WTC11 (cell line): ENCODE results near the gene FAM177A1. TPM values are rescaled to one million over a fixed set of nuclear protein-coding genes. Genes with fewer than 3 reads are reported as not detected.
"Not testable (repeated sequence)": the region's sequence is repeated elsewhere in the genome, so short reads cannot be mapped to it uniquely, and the experiment has no call there.

Source experiments
- ATAC-seq: fragments of 200-7000 bp; cut with Tn5 transposase; 2 replicates; pipeline ENCODE4 v1.10.0; 2021; ENCODE audit warnings: mild to moderate bottlenecking, moderate library complexity
- CTCF ChIA-PET: fragments of 300-600 bp; sonication (Branson Sonifier 250); formaldehyde crosslinking; loops from one replicate; lab custom pipeline; 2021; ENCODE audit warnings: antibody characterized with exemption; lab: Charles Lee
- POLR2A ChIA-PET: fragments of 350-600 bp; sonication (Branson Sonifier 250); formaldehyde crosslinking; loops from one replicate; lab custom pipeline; 2021; ENCODE audit warnings: antibody characterized with exemption; lab: Charles Lee
- DNase-seq: peaks from one replicate; pipeline ENCODE4 v3.0.0; 2021; ENCODE audit warnings: low spot score
- H3K27ac Mint-ChIP-seq: 2 replicates; pipeline ENCODE4 v1.8.0; 2021; ENCODE audit warnings: mixed read lengths
- H3K27me3 Mint-ChIP-seq: 2 replicates; pipeline ENCODE4 v1.8.0; 2021; ENCODE audit warnings: low read depth, mild to moderate bottlenecking, moderate library complexity, mixed read lengths
- H3K36me3 Mint-ChIP-seq: 2 replicates; pipeline ENCODE4 v1.8.0; 2021; ENCODE audit warnings: mixed read lengths
- H3K4me1 Mint-ChIP-seq: 2 replicates; pipeline ENCODE4 v1.8.0; 2022; ENCODE audit warnings: mixed read lengths
- H3K4me3 Mint-ChIP-seq: 2 replicates; pipeline ENCODE4 v1.8.0; 2021; ENCODE audit warnings: mild to moderate bottlenecking, moderate library complexity, mixed read lengths
- H3K9me3 Mint-ChIP-seq: 2 replicates; pipeline ENCODE4 v1.8.0; 2021; ENCODE audit warnings: mixed read lengths
- ATF1 ChIP-seq: sonication (generic); formaldehyde crosslinking; IDR thresholded peaks from 2 replicates; pipeline ENCODE4 v1.8.1; 2023; ENCODE audit warnings: mild to moderate bottlenecking, moderate library complexity, missing genetic modification reagents
- CBFB ChIP-seq: sonication (generic); formaldehyde crosslinking; IDR thresholded peaks from 2 replicates; pipeline ENCODE4 v1.8.1; 2022; ENCODE audit warnings: mild to moderate bottlenecking, low read depth, missing genetic modification reagents
- CREB1 ChIP-seq: sonication (generic); formaldehyde crosslinking; IDR thresholded peaks from 2 replicates; pipeline ENCODE4 v1.8.0; 2023; ENCODE audit warnings: mild to moderate bottlenecking, missing genetic modification reagents
- CREM ChIP-seq: sonication (generic); formaldehyde crosslinking; IDR thresholded peaks from 2 replicates; pipeline ENCODE4 v1.8.1; 2022; ENCODE audit warnings: mild to moderate bottlenecking, missing genetic modification reagents, moderate library complexity
- CTCF ChIP-seq: fragments of 200-600 bp; IDR thresholded peaks from 2 replicates; pipeline ENCODE4 v1.8.0; 2022; ENCODE audit warnings: antibody characterized with exemption
- ELF4 ChIP-seq: sonication (generic); formaldehyde crosslinking; IDR thresholded peaks from 2 replicates; pipeline ENCODE4 v1.8.1; 2022; ENCODE audit warnings: low read depth, mild to moderate bottlenecking, moderate library complexity, missing genetic modification reagents
- FOXJ3 ChIP-seq: sonication (generic); formaldehyde crosslinking; IDR thresholded peaks from 2 replicates; pipeline ENCODE4 v1.9.0; 2021; ENCODE audit warnings: missing genetic modification reagents, mild to moderate bottlenecking, borderline replicate concordance
- FOXK1 ChIP-seq: sonication (generic); formaldehyde crosslinking; IDR thresholded peaks from 2 replicates; pipeline ENCODE4 v1.8.0; 2022; ENCODE audit warnings: mild to moderate bottlenecking, moderate library complexity, missing genetic modification reagents
- JAZF1 ChIP-seq: fragments of 250-450 bp; sonication (Bioruptor Pico); IDR thresholded peaks from 2 replicates; pipeline ENCODE4 v1.9.0; 2021; ENCODE audit warnings: moderate library complexity, mild to moderate bottlenecking, inconsistent platforms
- MYBL2 ChIP-seq: sonication (generic); formaldehyde crosslinking; IDR thresholded peaks from 2 replicates; pipeline ENCODE4 v1.8.1; 2023; ENCODE audit warnings: mild to moderate bottlenecking, moderate library complexity, missing genetic modification reagents
- SMAD4 ChIP-seq: sonication (generic); formaldehyde crosslinking; IDR thresholded peaks from 2 replicates; pipeline ENCODE4 v1.8.0; 2022; ENCODE audit warnings: mild to moderate bottlenecking, missing genetic modification reagents
- TEAD1 ChIP-seq: sonication (generic); formaldehyde crosslinking; IDR thresholded peaks from 2 replicates; pipeline ENCODE4 v1.8.0; 2022; ENCODE audit warnings: mild to moderate bottlenecking, missing genetic modification reagents
- ZMAT4 ChIP-seq: fragments of 250-450 bp; sonication (Bioruptor Pico); IDR thresholded peaks from 2 replicates; pipeline ENCODE4 v1.9.0; 2021; ENCODE audit warnings: mild to moderate bottlenecking
- ZNF396 ChIP-seq: fragments of 250-450 bp; sonication (Bioruptor Pico); IDR thresholded peaks from 2 replicates; pipeline ENCODE4 v1.8.0; 2021; ENCODE audit warnings: mild to moderate bottlenecking, moderate library complexity, borderline replicate concordance
- ZNF423 ChIP-seq: fragments of 250-450 bp; sonication (Bioruptor Pico); IDR thresholded peaks from 2 replicates; pipeline ENCODE4 v2.1.2; 2022; ENCODE audit warnings: mild to moderate bottlenecking, moderate library complexity
- ZNF671 ChIP-seq: fragments of 250-450 bp; sonication (Bioruptor Pico); IDR thresholded peaks from 2 replicates; pipeline ENCODE4 v1.8.0; 2021; ENCODE audit warnings: mild to moderate bottlenecking
- total RNA-seq: library from RNA; stranded (reverse); gene quantifications from 3 replicates; pipeline ENCODE4 v1.2.3, GENCODE V29; 2021
- TF ChIP-seq, protein P1 (sequence below): fragments of 250-450 bp; sonication (Bioruptor Pico); conservative IDR thresholded peaks from 2 replicates; pipeline ENCODE4 v1.9.0; 2021; ENCODE audit warnings: mild to moderate bottlenecking
- TF ChIP-seq, protein P2 (sequence below): sonication (generic); formaldehyde crosslinking; IDR thresholded peaks from 2 replicates; pipeline ENCODE4 v1.8.1; 2023; ENCODE audit warnings: mild to moderate bottlenecking, moderate library complexity, missing genetic modification reagents
- TF ChIP-seq, protein P3 (sequence below): sonication (generic); formaldehyde crosslinking; IDR thresholded peaks from 2 replicates; pipeline ENCODE4 v1.8.1; 2022; ENCODE audit warnings: low read depth, missing genetic modification reagents, borderline replicate concordance

FAM177A1 gene
- total RNA-seq, 1 experiment from 2014 or later = 44.7 TPM

DNA sequence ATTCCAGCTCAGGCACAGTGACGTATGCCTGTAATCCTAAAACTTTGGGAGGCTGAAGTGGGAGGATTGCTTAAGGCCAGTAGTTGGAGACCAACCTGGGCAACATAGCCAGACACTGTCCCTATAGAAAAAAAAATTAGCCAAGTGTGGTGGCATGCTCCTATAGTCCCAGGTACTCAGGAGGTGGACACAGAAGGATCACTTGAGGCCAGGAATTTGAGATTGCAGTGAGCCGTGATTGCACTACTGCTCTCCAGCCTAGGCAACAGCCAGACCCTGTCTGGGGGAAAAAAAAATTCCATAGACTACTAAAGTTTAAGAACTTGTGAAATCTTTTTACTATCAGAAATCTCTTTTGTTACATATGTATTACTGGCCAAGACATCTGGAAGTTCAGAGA, 6.6 kb downstream of the FAM177A1 start (continued):
- TF ChIP-seq ZNF671 = no peak
- TF ChIP-seq CREB1 = no peak
- no peak for TF ChIP-seq JAZF1 (CRISPR knock-in tag)
- TF ChIP-seq ATF1 (CRISPR knock-in tag) = no peak
- TF ChIP-seq, protein P1, sequence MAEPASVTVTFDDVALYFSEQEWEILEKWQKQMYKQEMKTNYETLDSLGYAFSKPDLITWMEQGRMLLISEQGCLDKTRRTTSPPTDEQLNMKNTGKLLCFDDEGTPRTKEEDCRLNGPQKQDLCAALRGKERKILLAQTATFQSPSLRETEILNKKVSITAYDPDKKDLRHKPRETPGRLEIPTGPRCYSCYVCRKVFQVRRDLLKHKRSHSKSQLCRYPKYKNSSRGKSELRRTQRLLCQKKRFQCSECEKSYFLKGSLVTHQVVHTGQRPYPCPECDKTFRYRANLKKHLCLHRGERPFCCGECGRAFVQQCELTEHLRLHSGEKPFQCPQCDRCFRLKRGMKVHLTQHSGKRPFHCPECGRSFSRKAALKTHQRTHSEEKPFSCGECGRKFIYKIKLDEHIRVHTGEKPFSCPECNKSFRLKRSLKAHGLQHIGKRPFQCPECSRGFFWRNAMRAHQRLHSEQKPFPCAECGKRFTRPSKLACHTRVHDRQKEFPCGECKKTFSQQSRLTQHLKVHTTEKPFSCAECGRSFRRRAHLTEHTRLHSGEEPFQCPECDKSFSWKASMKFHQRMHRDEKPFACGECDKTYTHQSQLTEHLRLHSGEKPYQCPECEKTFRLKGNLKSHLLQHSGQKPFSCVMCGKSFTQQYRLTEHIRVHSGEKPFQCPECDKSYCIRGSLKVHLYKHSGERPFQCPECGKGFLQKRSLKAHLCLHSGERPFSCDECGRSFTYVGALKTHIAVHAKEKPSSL = no peak
- no peak for TF ChIP-seq TEAD1 (CRISPR knock-in tag)
- no peak for TF ChIP-seq ELF4 (CRISPR knock-in tag)

DNA sequence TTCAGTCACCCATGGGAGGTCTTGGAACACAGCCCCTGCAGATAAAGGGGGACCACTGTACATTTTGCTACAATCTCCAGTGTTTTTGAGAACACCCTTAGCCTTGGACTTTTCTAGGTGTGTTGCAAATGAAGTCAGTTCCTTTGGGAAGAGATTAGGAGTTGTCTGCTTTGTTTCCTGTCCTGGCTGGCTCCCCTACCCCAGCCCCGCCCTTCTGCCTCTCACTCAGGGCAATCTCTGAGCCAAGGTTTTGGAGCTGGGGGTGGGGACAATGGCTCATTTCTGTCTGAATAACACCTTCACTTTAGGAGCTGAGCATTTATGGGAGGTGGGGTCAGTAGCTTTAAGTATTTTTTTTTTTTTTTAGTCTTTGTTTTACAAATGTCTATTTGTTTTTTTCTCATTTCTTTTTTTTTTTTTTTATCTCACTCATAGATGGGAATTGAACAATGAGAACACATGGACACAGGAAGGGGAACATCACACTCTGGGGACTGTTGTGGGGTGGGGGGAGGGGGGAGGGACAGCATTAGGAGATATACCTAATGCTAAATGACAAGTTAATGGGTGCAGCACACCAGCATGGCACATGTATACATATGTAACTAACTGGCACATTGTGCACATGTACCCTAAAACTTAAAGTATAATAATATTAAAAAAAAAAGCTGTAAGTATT, 15.2 kb downstream of the FAM177A1 start:
- DNase-seq (peak; percentile 52), ATAC-seq (peak; percentile 98)
- Mint-ChIP-seq H3K36me3 (peaks cover 16% of the 10 kb centered on the region), H3K27ac (peak overlapping the region; percentile 83), H3K4me3 (peak overlapping the region; percentile 41), H3K4me1 (peaks cover 20% of the 10 kb centered on the region)
- ChIA-PET POLR2A (interaction anchor here (0.6 to 1.6 kb wide), 2 partner anchors 15 to 58 kb away, joined by 4 to 6 read pairs; partner anchors contain the start of gene FAM177A1), CTCF (interaction anchor here (0.9 kb wide), 1 partner anchor 15 kb away, joined by 7 read pairs; the partner anchor contains the start of gene FAM177A1)
- H3K9me3 Mint-ChIP-seq, H3K27me3 Mint-ChIP-seq: not testable (repeated sequence)

GRCh38 chr14:35065731-35066130, 19.7 kb downstream of the FAM177A1 start:
- DNase-seq, H3K27ac Mint-ChIP-seq, H3K4me3 Mint-ChIP-seq, CTCF ChIA-PET, ATAC-seq, H3K9me3 Mint-ChIP-seq, H3K27me3 Mint-ChIP-seq: not testable (repeated sequence)
- H3K36me3 Mint-ChIP-seq = peaks cover 26% of the 10 kb centered on the region
- peaks cover 16% of the 10 kb centered on the region for H3K4me1 Mint-ChIP-seq
- POLR2A ChIA-PET = interaction anchor here (0.6 kb wide), 2 partner anchors 12 to 31 kb away, joined by 3 to 7 read pairs; no protein-coding TSS in a partner anchor

GRCh38 chr14:35068238-35069012, 22.4 kb downstream of the FAM177A1 start:
- CTCF ChIA-PET = no interaction called here
- Mint-ChIP-seq H3K36me3 (peaks cover 26% of the 10 kb centered on the region), H3K4me3 (no peak overlapping the region), H3K9me3 (0 out of 2 replicates have a peak, but pooled peaks cover 3% of the 10 kb centered on the region), H3K27me3 (no peaks in the 10 kb centered on the region), H3K27ac (no peak overlapping the region), H3K4me1 (no peaks in the 10 kb centered on the region)
- no peak for ATAC-seq
- DNase-seq = no peak
- POLR2A ChIA-PET = no interaction called here
- TF ChIP-seq FOXJ3 (no peak), CBFB (CRISPR knock-in tag) (no peak), CREM (CRISPR knock-in tag) (no peak), ZNF396 (no peak), FOXK1 (CRISPR knock-in tag) (no peak), SMAD4 (CRISPR knock-in tag) (no peak), ELF4 (CRISPR knock-in tag) (no peak), ZNF671 (no peak), ZMAT4 (CRISPR knock-in tag) (no peak), ZNF423 (CRISPR knock-in tag) (no peak)

DNA sequence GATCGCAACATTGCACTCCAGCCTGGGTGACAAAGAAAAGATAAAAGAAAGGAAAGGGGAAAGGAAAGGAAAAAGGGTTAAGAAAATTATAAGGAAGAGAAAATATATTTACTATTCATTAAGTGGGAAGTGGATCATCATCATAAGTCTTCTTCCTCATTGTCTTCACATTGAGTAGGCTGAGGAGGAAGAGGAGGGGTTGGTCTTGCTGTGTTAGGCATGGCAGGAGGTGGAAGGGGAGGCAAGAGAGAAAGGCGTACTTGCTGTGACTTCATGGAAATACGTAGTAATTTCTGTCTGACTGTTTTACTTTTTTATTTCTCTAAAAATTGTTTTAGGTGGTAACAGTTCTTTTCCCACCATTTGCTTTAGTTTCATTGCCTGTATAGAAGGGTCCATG, 26.2 kb downstream of the FAM177A1 start:
- Mint-ChIP-seq H3K36me3 (peaks cover 31% of the 10 kb centered on the region), H3K9me3 (0 out of 2 replicates have a peak, but pooled peaks cover 3% of the 10 kb centered on the region), H3K4me3 (no peak overlapping the region), H3K27ac (no peak overlapping the region), H3K4me1 (no peaks in the 10 kb centered on the region), H3K27me3 (no peaks in the 10 kb centered on the region)
- DNase-seq = no peak
- no peak for ATAC-seq
- POLR2A ChIA-PET = no interaction called here
- CTCF ChIA-PET = no interaction called here
- TF ChIP-seq, protein P2, sequence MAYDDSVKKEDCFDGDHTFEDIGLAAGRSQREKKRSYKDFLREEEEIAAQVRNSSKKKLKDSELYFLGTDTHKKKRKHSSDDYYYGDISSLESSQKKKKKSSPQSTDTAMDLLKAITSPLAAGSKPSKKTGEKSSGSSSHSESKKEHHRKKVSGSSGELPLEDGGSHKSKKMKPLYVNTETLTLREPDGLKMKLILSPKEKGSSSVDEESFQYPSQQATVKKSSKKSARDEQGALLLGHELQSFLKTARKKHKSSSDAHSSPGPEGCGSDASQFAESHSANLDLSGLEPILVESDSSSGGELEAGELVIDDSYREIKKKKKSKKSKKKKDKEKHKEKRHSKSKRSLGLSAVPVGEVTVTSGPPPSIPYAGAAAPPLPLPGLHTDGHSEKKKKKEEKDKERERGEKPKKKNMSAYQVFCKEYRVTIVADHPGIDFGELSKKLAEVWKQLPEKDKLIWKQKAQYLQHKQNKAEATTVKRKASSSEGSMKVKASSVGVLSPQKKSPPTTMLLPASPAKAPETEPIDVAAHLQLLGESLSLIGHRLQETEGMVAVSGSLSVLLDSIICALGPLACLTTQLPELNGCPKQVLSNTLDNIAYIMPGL (CRISPR knock-in tag) = no peak
- no peak for TF ChIP-seq CTCF
- TF ChIP-seq, protein P3, sequence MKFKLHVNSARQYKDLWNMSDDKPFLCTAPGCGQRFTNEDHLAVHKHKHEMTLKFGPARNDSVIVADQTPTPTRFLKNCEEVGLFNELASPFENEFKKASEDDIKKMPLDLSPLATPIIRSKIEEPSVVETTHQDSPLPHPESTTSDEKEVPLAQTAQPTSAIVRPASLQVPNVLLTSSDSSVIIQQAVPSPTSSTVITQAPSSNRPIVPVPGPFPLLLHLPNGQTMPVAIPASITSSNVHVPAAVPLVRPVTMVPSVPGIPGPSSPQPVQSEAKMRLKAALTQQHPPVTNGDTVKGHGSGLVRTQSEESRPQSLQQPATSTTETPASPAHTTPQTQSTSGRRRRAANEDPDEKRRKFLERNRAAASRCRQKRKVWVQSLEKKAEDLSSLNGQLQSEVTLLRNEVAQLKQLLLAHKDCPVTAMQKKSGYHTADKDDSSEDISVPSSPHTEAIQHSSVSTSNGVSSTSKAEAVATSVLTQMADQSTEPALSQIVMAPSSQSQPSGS (CRISPR knock-in tag) = no peak
- no peak for TF ChIP-seq MYBL2 (CRISPR knock-in tag)
